Cardiac fibroblast (primary cell): ENCODE results near the gene MAGI1.

Experiments
- DNase-seq, 2 donors: peaks; one replicate each; pipeline versions ENCODE4 v3.0.0 to v3.0.0-alpha.2; 2010; ENCODE audit warnings: low read depth in 2 of 2
- H3K4me3 ChIP-seq, 2 donors: replicated peaks in 1 of 2; 1 replicate in 1 of 2; 2 replicates in 1 of 2; pipeline ENCODE4 v1.5.1; 2011; ENCODE audit warnings: low read depth in 2 of 2, low read length in 2 of 2, mild to moderate bottlenecking in 2 of 2, moderate library complexity in 1 of 2
- TF ChIP-seq, protein P1 (sequence below): IDR thresholded peaks from one replicate; pipeline ENCODE4 v1.5.1; 2011; ENCODE audit warnings: low read depth, mild to moderate bottlenecking, low read length, inconsistent platforms

MAGI1 gene

DNA sequence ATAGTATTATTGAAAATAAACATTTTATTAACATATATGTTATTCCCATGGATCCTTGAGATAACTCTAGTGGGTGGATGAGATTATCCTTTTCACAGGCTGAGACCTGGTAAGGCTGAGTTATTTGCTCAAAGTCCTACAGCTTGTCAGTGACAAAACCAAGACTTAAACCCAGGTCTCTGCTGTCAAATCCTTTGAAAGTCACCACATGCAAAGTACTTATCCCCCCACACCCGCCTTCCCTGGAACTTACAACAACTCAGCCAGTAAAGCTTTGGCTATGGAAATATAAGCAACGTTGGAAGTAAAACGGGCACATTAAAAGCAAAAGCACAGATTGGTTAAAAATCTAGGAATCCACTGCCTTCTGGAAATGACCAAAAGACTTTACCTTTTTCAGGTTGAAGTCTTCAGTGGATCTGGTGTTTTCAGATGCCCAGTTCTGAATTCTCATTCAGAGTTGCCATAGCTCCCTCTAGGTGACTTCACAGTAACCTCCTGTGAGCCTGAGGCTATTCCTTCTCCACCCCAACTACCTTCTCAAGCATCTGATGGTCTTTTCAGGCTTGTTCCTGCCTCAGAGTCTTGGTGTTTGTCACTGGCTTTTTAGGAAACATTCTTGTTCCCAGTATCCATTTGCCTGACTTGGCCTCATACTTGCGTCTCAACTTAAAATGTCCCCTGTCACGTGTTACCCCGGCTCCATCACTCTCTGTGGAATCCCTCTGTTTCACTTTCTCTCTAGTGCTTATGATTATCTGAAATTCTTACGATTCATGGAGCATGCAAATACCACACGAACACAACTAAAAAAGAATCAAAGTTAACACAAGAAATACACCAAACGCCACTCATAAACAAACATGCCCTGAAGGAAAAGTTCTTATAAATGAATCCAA is 131.2 kb downstream of the MAGI1 start:
- TF ChIP-seq, protein P1, sequence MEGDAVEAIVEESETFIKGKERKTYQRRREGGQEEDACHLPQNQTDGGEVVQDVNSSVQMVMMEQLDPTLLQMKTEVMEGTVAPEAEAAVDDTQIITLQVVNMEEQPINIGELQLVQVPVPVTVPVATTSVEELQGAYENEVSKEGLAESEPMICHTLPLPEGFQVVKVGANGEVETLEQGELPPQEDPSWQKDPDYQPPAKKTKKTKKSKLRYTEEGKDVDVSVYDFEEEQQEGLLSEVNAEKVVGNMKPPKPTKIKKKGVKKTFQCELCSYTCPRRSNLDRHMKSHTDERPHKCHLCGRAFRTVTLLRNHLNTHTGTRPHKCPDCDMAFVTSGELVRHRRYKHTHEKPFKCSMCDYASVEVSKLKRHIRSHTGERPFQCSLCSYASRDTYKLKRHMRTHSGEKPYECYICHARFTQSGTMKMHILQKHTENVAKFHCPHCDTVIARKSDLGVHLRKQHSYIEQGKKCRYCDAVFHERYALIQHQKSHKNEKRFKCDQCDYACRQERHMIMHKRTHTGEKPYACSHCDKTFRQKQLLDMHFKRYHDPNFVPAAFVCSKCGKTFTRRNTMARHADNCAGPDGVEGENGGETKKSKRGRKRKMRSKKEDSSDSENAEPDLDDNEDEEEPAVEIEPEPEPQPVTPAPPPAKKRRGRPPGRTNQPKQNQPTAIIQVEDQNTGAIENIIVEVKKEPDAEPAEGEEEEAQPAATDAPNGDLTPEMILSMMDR, result no peak
- DNase-seq, result no peak
- no peak overlapping the region for H3K4me3 ChIP-seq

DNA sequence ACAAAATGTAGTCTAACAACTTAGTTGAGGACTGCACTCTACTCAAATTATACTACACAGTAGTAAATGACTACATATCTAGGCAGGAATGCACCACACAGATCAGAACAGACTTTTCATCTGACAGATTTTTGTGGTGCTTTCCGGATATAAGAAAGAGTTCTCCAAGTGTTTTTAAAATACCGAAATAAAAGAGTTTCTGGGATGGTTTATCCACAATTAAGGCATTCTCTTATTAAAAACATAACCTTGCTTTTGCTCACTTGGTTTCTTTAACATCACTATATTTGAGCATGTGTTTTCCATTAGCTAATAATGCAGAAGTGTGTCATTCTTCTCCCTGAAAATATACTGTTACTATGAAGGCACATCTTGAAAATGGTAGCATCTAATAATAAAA is 132.9 kb downstream of the MAGI1 start:
- no peak overlapping the region for H3K4me3 ChIP-seq
- TF ChIP-seq, protein P1, result no peak
- DNase-seq, result no peak

DNA sequence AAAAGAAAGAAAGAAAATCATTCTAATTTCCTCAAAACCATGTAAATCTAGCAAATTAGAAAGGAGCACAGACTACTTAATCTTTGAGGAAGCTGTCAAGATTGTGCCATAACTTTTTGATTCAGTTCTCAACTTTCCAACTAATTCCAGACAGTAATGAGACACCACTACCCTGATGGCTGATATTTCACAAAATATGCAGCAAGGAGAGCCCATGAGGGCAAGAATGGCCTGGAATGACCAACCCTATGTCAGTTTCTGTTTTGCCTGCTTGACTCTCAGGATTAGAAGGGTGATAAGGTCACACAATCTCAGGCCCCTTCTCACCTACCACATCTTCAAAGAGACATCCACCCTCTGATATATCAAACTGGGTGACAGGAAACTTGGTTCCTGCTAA is 134.7 kb downstream of the MAGI1 start:
- TF ChIP-seq, protein P1, result no peak
- H3K4me3 ChIP-seq, result no peak overlapping the region
- DNase-seq, result no peak

DNA sequence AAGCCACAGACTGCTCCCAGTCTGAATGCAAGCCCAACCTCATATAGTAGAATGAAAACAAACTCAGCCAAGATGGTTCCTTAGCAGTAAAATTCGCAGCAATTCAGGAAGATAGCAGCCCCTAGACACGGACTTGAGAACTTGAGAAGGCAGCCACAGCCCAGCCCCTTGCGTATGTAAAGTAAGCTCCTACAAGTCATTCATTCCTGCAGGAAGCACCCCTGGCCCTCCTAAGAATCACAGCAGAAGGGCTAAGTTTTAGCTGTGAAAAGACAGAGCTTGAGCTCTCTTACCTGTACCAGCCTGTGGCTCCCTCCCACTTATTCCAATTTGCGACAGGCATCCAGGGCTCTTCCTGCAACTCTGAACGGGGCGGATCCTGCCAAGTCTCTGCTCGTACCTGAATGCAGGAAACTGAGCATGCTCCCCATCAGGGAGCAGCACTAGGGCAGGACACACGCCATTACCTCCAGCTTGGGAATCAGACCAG is 136.4 kb downstream of the MAGI1 start:
- DNase-seq, result peak in 1 of 2 donors; percentile 7
- no peak overlapping the region for H3K4me3 ChIP-seq
- TF ChIP-seq, protein P1, result no peak

DNA sequence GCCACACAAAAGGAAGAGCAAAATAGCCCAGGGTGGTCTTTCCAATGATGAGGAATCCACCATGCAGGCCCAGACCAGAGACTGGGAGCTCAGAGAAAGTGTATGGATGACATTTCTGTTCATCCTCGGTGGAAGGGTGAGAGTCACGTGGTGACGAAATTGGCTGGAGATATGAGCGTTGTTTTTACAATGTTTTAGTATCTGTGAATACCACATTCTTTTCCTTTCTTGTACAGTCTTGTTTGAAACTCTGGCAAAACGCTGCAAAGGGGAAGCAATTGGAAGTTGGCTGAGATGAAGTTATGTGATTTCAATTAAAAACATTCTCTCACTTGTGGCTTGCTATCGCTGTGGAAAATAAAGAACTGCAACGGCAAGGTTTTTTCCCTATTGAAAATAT is 137.5 kb downstream of the MAGI1 start:
- H3K4me3 ChIP-seq, result no peak overlapping the region
- TF ChIP-seq, protein P1, result no peak
- DNase-seq, result peak in 1 of 2 donors; percentile 13

DNA sequence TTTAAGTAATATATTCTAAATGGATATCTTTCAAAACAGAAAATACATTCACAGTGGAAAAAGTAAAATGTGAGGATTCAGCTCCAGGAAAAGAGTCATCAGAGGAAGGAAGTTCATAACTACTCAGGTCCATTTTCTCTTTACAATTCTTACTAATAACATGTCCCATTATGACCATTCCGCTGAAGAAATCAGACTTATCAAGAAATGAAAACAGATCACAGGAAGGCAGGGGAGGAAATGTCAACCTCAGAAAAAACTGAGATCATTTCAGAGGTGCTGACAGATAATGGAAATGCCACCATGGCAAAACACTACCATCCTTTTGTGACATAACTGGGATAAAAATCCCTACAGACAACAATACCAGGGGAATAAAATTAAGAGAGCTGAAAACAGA is 139.5 kb downstream of the MAGI1 start:
- TF ChIP-seq, protein P1, result no peak
- H3K4me3 ChIP-seq, result no peak overlapping the region
- DNase-seq, result no peak
